Activated CD8-positive, alpha-beta T cell treated with anti-CD3 and anti-CD28 coated beads, Interleukin-2, amount 10 ng/mL, durations not matched to agents 7 days and 5 days (primary cell): ENCODE results near the gene REM2. TPM values are rescaled to one million over a fixed set of nuclear protein-coding genes. Genes with fewer than 3 reads are reported as not detected.

Experiments used
- ATAC-seq: fragments of 150-1000 bp; cut with Tn5 transposase; one replicate; pipeline ENCODE4 v1.10.0; 2021; ENCODE audit warnings: moderate library complexity
- CTCF ChIA-PET: fragments of 350-600 bp; sonication (Branson Sonifier 250); formaldehyde crosslinking; loops from one replicate; lab custom pipeline; 2021; ENCODE audit warnings: antibody characterized with exemption; lab: Charles Lee
- POLR2A ChIA-PET: fragments of 350-600 bp; sonication (Branson Sonifier 250); formaldehyde crosslinking; loops from one replicate; lab custom pipeline; 2021; ENCODE audit warnings: antibody characterized with exemption; lab: Charles Lee
- DNase-seq: peaks from one replicate; pipeline ENCODE4 v3.0.0-alpha.2; 2020
- H3K27ac Mint-ChIP-seq: one replicate; pipeline ENCODE4 v1.8.0; 2021; ENCODE audit warnings: mild to moderate bottlenecking, mixed read lengths
- H3K27me3 Mint-ChIP-seq: one replicate; pipeline ENCODE4 v1.8.0; 2021; ENCODE audit warnings: low read depth, mixed read lengths
- H3K36me3 Mint-ChIP-seq: one replicate; pipeline ENCODE4 v1.8.0; 2021; ENCODE audit warnings: low read depth, mixed read lengths
- H3K4me1 Mint-ChIP-seq: one replicate; pipeline ENCODE4 v1.8.0; 2021; ENCODE audit warnings: low read depth, mixed read lengths
- H3K4me3 Mint-ChIP-seq: one replicate; pipeline ENCODE4 v1.8.0; 2021; ENCODE audit warnings: mild to moderate bottlenecking, mixed read lengths
- H3K9me3 Mint-ChIP-seq: one replicate; pipeline ENCODE4 v1.8.0; 2022; ENCODE audit warnings: mixed read lengths; ENCODE audit not compliant: insufficient read depth
- total RNA-seq, 2 experiments: library from RNA; stranded (reverse); gene quantifications; one replicate each; pipeline ENCODE4 v1.2.3, GENCODE V29; 2021

REM2 gene
- total RNA-seq, 2 experiments from 2014 or later, result 0.21 to 0.61 TPM

DNA sequence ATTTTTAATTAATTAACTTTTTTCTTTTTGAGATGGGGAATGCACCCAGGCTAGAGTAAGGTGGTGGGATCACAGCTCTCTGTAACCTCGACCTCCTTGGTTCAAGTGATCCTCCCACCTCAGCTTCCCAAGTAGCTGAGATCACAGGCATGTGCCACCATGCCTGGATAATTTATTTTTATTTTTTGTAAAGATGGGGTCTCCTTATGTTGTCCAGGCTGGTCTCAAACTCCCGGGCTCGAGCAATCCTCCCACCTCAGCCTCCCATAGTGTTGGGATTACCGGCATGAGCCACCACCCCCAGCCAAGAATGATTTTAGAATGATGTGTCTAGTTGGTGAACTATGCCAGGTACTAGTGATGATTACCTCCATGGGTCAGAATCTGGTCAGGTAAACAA lies 18.0 kb upstream of the REM2 start:
- POLR2A ChIA-PET, result no interaction called here
- ATAC-seq (no peak), DNase-seq (no peak)
- CTCF ChIA-PET, result interaction anchor here (1.6 to 25.2 kb wide), 4 partner anchors 8 to 35 kb away, joined by 4 to 590 read pairs (median 30); partner anchors contain the start of genes MMP14 and MRPL52
- Mint-ChIP-seq H3K27me3 (peaks cover 32% of the 10 kb centered on the region), H3K36me3 (no peaks in the 10 kb centered on the region), H3K4me3 (no peak overlapping the region), H3K4me1 (no peaks in the 10 kb centered on the region), H3K9me3 (no peaks in the 10 kb centered on the region), H3K27ac (no peak overlapping the region)

DNA sequence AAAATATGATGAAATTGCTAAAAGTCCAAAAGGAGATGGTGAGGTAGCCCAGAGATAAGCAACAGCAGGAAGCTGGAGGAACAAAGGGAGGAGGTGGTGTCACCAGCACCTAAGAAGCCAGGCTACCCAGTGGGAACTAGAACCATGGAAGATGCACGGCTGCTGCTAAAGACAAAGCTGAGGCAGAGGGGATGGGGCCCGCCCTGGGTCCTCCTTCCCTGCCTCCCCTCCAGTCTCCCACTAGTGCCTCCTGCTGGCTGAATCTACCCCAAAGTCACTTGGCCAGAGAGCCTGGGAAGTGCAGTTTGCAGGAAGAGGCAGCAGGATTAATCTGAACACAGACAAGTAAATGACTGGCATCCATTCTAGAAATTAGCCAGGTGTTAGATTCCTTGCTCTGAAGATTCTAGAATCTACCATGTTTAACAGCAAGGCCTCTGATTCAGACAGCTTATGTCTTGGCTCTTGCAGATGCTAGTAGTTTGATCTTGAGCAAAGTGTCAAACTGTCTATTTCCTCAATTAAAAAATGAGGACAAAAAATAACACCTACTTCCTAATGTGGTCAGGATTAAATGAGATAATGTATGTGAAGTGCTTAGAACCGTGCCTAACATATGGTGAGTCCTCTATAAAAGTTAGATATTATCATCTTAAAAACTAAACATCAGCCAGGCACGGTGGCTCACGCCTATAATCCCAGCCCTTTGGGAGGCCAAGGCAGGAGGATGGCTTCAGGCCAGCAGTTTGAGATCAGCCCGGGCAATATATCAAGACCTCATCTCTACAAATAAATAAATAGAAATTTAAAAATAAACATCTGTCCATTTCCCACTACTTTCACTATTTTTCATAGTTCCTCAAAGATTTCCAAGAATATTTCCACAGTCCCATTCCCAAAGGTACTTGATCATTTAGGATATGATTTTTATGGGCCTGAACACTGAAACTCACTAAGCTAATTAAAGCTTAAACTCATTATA lies 17.3 kb upstream of the REM2 start:
- Mint-ChIP-seq H3K9me3 (no peaks in the 10 kb centered on the region), H3K4me1 (peaks cover 6% of the 10 kb centered on the region)
- no peak for ATAC-seq

DNA sequence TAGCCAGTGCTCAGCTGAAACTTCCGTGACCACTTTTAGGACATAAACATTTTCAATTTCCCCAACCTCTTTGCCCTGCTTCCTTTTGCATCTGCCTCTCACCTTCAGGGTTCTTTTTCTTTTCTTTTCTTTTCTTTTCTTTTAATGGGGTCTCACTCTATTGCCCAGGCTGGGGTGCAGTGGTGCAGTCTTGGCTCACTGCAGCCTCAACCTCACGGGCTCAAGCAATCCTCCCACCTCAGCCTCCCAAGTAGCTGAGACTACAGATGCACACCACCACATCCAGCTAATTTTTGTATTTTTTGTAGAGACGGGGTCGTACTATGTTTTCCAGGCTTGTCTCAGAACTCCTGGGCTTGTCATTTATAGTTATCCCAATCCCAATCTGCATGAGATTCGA lies 16.1 kb upstream of the REM2 start:
- H3K4me1 Mint-ChIP-seq, result peaks cover 9% of the 10 kb centered on the region
- ATAC-seq, result no peak
- POLR2A ChIA-PET, result no interaction called here

More for the DNA sequence above, 17.3 kb upstream of the REM2 start:
- Mint-ChIP-seq H3K27ac (no peak overlapping the region), H3K36me3 (no peaks in the 10 kb centered on the region), H3K27me3 (peaks cover 31% of the 10 kb centered on the region), H3K4me3 (no peak overlapping the region)
- DNase-seq, result no peak
- CTCF ChIA-PET, result interaction anchor here (1.6 to 25.2 kb wide), 3 partner anchors 12 to 36 kb away, joined by 4 to 590 read pairs (median 43); partner anchors contain the start of genes MMP14 and MRPL52
- POLR2A ChIA-PET, result no interaction called here

GRCh38 chr14:22870811-22871223 lies 12.2 kb upstream of the REM2 start:
- CTCF ChIA-PET, result interaction anchor here (0.7 to 6.7 kb wide), 16 partner anchors 14 to 957 kb away, joined by 3 to 152 read pairs (median 6); partner anchors contain the start of genes ACIN1, C14orf119, MRPL52 and REM2

More for the DNA sequence above, 16.1 kb upstream of the REM2 start:
- no peak overlapping the region for H3K27ac Mint-ChIP-seq
- CTCF ChIA-PET, result interaction anchor here (6.7 to 25.2 kb wide), 2 partner anchors 14 to 37 kb away, joined by 43 to 590 read pairs; partner anchors contain the start of genes MMP14 and MRPL52
- no peak overlapping the region for H3K4me3 Mint-ChIP-seq
- no peaks in the 10 kb centered on the region for H3K36me3 Mint-ChIP-seq
- peaks cover 20% of the 10 kb centered on the region for H3K27me3 Mint-ChIP-seq
- no peaks in the 10 kb centered on the region for H3K9me3 Mint-ChIP-seq
- no peak for DNase-seq

GRCh38 chr14:22871224-22872032 lies 11.6 kb upstream of the REM2 start, which contains the start of gene LRP10:
LRP10 (plus strand) TSS chr14:22871740; CDS start chr14:22872304, 564 bp downstream.
- H3K9me3 Mint-ChIP-seq, result no peaks in the 10 kb centered on the region
- ChIA-PET CTCF (interaction anchor here (0.7 to 6.7 kb wide), 30 partner anchors 8 to 958 kb away, joined by 3 to 152 read pairs (median 6); partner anchors contain the start of genes ACIN1, C14orf119, MRPL52 and RBM23), POLR2A (interaction anchor here (0.7 to 2.8 kb wide), 17 partner anchors 12 to 340 kb away, joined by 3 to 17 read pairs (median 3); partner anchors contain the start of genes MRPL52, OXA1L, PRMT5 and RBM23)
- ATAC-seq (peak; percentile 89), DNase-seq (peak; percentile 87)
- H3K4me3 Mint-ChIP-seq, result peak within 1 kb of the TSS; percentile 84
- peaks cover 25% of the 10 kb centered on the region for H3K36me3 Mint-ChIP-seq
- H3K27me3 Mint-ChIP-seq, result peaks cover 5% of the 10 kb centered on the region
- peaks cover 24% of the 10 kb centered on the region for H3K4me1 Mint-ChIP-seq
- peak within 1 kb of the TSS; percentile 97 for H3K27ac Mint-ChIP-seq

More at GRCh38 chr14:22870811-22871223, 12.2 kb upstream of the REM2 start:
- Mint-ChIP-seq H3K27me3 (peaks cover 6% of the 10 kb centered on the region), H3K9me3 (no peaks in the 10 kb centered on the region), H3K27ac (peak overlapping the region; percentile 97), H3K36me3 (peaks cover 19% of the 10 kb centered on the region), H3K4me3 (peak overlapping the region; percentile 83), H3K4me1 (peaks cover 24% of the 10 kb centered on the region)
- POLR2A ChIA-PET, result interaction anchor here (0.7 to 2.8 kb wide), 15 partner anchors 11 to 339 kb away, joined by 3 to 17 read pairs (median 3); partner anchors contain the start of genes MRPL52, OXA1L, PRMT5 and RBM23
- DNase-seq (no peak), ATAC-seq (peak; percentile 42)

GRCh38 chr14:22872033-22872832 lies 10.8 kb upstream of the REM2 start:
- Mint-ChIP-seq H3K9me3 (no peaks in the 10 kb centered on the region), H3K4me3 (peak overlapping the region; percentile 84), H3K27ac (peak overlapping the region; percentile 97), H3K27me3 (no peaks in the 10 kb centered on the region), H3K4me1 (peaks cover 24% of the 10 kb centered on the region), H3K36me3 (peaks cover 29% of the 10 kb centered on the region)
- ChIA-PET POLR2A (interaction anchor here (0.5 to 2.8 kb wide), 11 partner anchors 11 to 178 kb away, joined by 3 to 17 read pairs (median 7); partner anchors contain the start of genes OXA1L, PRMT5, RBM23 and REM2), CTCF (interaction anchor here (0.7 to 6.7 kb wide), 33 partner anchors 9 to 372 kb away, joined by 3 to 152 read pairs (median 6); partner anchors contain the start of genes CDH24, HAUS4, MRPL52 and RBM23)
- ATAC-seq, result peak; percentile 52
- peak; percentile 78 for DNase-seq

DNA sequence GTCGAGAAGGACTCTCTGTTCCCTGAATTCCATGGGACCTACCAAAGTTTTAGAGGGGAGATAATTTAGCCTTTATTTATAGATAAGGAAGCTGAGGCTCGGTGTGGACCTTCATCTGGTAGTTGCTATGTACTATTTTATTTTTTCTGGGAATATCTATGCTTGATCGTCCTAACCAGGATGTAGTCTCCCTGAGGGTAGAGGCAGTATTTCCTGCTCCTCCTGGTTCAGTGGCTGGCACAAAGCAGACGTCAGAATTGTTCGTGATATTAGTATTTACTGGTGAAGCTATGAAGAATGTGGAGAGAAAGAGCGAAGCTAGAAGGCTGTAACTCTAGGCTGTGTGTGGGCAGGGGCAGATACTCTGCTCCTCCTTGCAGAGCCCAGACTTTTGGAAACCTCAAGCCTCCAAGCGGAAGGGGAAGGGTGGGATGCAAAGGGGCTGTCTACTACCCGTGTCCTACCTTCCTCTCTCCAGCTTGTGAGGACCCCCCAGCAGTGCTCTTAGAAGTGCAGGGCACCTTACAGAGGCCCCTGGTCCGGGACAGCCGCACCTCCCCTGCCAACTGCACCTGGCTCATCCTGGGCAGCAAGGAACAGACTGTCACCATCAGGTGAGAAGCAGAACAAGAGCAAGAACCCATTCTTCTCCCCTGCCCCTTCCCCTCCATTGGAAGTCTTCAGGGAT lies 10.0 kb upstream of the REM2 start:
- Mint-ChIP-seq H3K27me3 (no peaks in the 10 kb centered on the region), H3K4me3 (peak overlapping the region; percentile 84), H3K4me1 (peaks cover 24% of the 10 kb centered on the region), H3K36me3 (peaks cover 35% of the 10 kb centered on the region), H3K9me3 (no peaks in the 10 kb centered on the region), H3K27ac (peak overlapping the region; percentile 85)
- ChIA-PET POLR2A (interaction anchor here (0.5 to 2.8 kb wide), 9 partner anchors 10 to 177 kb away, joined by 3 to 17 read pairs (median 7); partner anchors contain the start of genes PRMT5, RBM23 and REM2), CTCF (interaction anchor here (0.9 to 6.7 kb wide), 29 partner anchors 10 to 372 kb away, joined by 3 to 152 read pairs (median 7); partner anchors contain the start of genes CDH24, HAUS4, MRPL52 and RBM23)
- ATAC-seq (no peak), DNase-seq (no peak)

GRCh38 chr14:22875003-22875747 lies 7.8 kb upstream of the REM2 start:
- ChIA-PET CTCF (interaction anchor here (6.7 kb wide), 1 partner anchor 11 kb away, joined by 152 read pairs; the partner anchor contains the start of gene REM2), POLR2A (no interaction called here)
- no peak overlapping the region for H3K27ac Mint-ChIP-seq
- peaks cover 47% of the 10 kb centered on the region for H3K36me3 Mint-ChIP-seq
- H3K4me3 Mint-ChIP-seq, result no peak overlapping the region
- no peaks in the 10 kb centered on the region for H3K27me3 Mint-ChIP-seq
- DNase-seq (no peak), ATAC-seq (no peak)
- no peaks in the 10 kb centered on the region for H3K9me3 Mint-ChIP-seq
- H3K4me1 Mint-ChIP-seq, result peaks cover 24% of the 10 kb centered on the region

- POLR2A ChIA-PET, result no interaction called here
- Mint-ChIP-seq H3K27me3 (no peaks in the 10 kb centered on the region), H3K4me3 (no peak overlapping the region), H3K9me3 (no peaks in the 10 kb centered on the region), H3K4me1 (peaks cover 17% of the 10 kb centered on the region), H3K36me3 (peaks cover 47% of the 10 kb centered on the region), H3K27ac (no peak overlapping the region)
- no peak for ATAC-seq
- no peak for DNase-seq
- CTCF ChIA-PET, result interaction anchor here (6.7 kb wide), 1 partner anchor 10 kb away, joined by 152 read pairs; the partner anchor contains the start of gene REM2
Observed at GRCh38 chr14:22875748-22876319, 7.2 kb upstream of the REM2 start.
